H1 (cell line): ENCODE data around the gene HTR5A. TPM values are rescaled to one million over a fixed set of nuclear protein-coding genes. Genes with fewer than 3 reads are reported as not detected.

Experiments used
- CTCF ChIA-PET: fragments of 300-600 bp; sonication (Branson Sonifier 250); formaldehyde crosslinking; loops from one replicate; lab custom pipeline; 2021; ENCODE audit not compliant: partially characterized antibody; lab: Charles Lee
- POLR2A ChIA-PET: fragments of 300-600 bp; sonication (Branson Sonifier 250); formaldehyde crosslinking; loops from one replicate; lab custom pipeline; 2021; ENCODE audit warnings: inconsistent platforms; ENCODE audit not compliant: partially characterized antibody; lab: Charles Lee
- DNase-seq, 2 experiments: peaks; one replicate each; pipeline versions ENCODE4 v3.0.0 to v3.0.0-alpha.2; 2010 to 2022; ENCODE audit warnings: low spot score in 2 of 2, low read depth in 1 of 2, mixed read lengths in 1 of 2
- FAIRE-seq: peaks from 2 replicates; lab custom pipeline; 2011; peaks lifted over from hg19 to GRCh38; lab: Jason Lieb, UNC
- H2AFZ ChIP-seq: 2 replicates; pipeline ENCODE4 v1.8.1; 2012; ENCODE audit warnings: low read length, inconsistent platforms
- H2AK5ac ChIP-seq: 2 replicates; pipeline ENCODE4 v1.6.1; 2013; ENCODE audit warnings: low read depth, low read length
- H2BK120ac ChIP-seq: replicated peaks from 2 replicates; pipeline ENCODE3; 2013; ENCODE audit warnings: low read depth, low read length, inconsistent platforms
- H2BK12ac ChIP-seq: 2 replicates; pipeline ENCODE4 v1.6.1; 2013; ENCODE audit warnings: low read depth, low read length
- H2BK15ac ChIP-seq: 2 replicates; pipeline ENCODE4 v1.6.1; 2013; ENCODE audit warnings: low read length
- H2BK20ac ChIP-seq: 2 replicates; pipeline ENCODE4 v1.6.1; 2013; ENCODE audit warnings: low read length
- H2BK5ac ChIP-seq: 2 replicates; pipeline ENCODE4 v1.6.1; 2013; ENCODE audit warnings: low read depth, low read length
- H3K14ac ChIP-seq: 2 replicates; pipeline ENCODE4 v1.6.1; 2013; ENCODE audit warnings: inconsistent platforms; ENCODE audit not compliant: insufficient read length
- H3K18ac ChIP-seq: 2 replicates; pipeline ENCODE4 v1.6.1; 2013; ENCODE audit warnings: low read length; ENCODE audit errors: extremely low read depth
- H3K23ac ChIP-seq: 2 replicates; pipeline ENCODE4 v1.6.1; 2013; ENCODE audit warnings: inconsistent platforms; ENCODE audit not compliant: insufficient read length
- H3K23me2 ChIP-seq: 2 replicates; pipeline ENCODE4 v1.6.1; 2013; ENCODE audit warnings: low read depth, low read length
- H3K27ac ChIP-seq: 2 replicates; pipeline ENCODE4 v1.6.1; 2011; ENCODE audit warnings: low read depth, low read length, inconsistent platforms
- H3K27me3 ChIP-seq, 4 experiments: replicated peaks in 1 of 4; 1 replicate in 1 of 4; 2 replicates in 3 of 4; pipeline versions ENCODE4 v1.6.1 to v1.8.1; 2011 to 2013; ENCODE audit warnings: low read length in 3 of 4, mild to moderate bottlenecking in 3 of 4, inconsistent platforms in 2 of 4, mixed read lengths in 2 of 4, moderate library complexity in 1 of 4; ENCODE audit not compliant: control insufficient read depth in 3 of 4, insufficient read depth in 3 of 4; ENCODE audit errors: extremely low read depth in 1 of 4
- H3K36me3 ChIP-seq, 4 experiments: 2 replicates each; pipeline versions ENCODE4 v1.6.1 to v1.8.1; 2011 to 2013; ENCODE audit warnings: mild to moderate bottlenecking in 4 of 4, low read length in 3 of 4, moderate library complexity in 2 of 4, control low read depth in 1 of 4, inconsistent platforms in 1 of 4; ENCODE audit not compliant: insufficient read depth in 4 of 4, control insufficient read depth in 2 of 4
- H3K4ac ChIP-seq: replicated peaks from 2 replicates; pipeline ENCODE3; 2013; ENCODE audit warnings: low read length, low read depth, mixed read lengths, inconsistent platforms; ENCODE audit not compliant: insufficient read length
- H3K4me1 ChIP-seq, 4 experiments: replicated peaks in 1 of 4; 1 replicate in 1 of 4; 2 replicates in 3 of 4; pipeline versions ENCODE4 v1.6.1 to v1.8.1; 2011 to 2013; ENCODE audit warnings: low read length in 3 of 4, inconsistent platforms in 2 of 4, mixed read lengths in 1 of 4; ENCODE audit not compliant: insufficient read depth in 4 of 4, control insufficient read depth in 3 of 4
- H3K4me2 ChIP-seq, 2 experiments: 2 replicates each; pipeline versions ENCODE4 v1.6.1 to v1.8.1; 2011 to 2013; ENCODE audit warnings: low read depth in 2 of 2, low read length in 2 of 2, control low read depth in 1 of 2, inconsistent platforms in 1 of 2, mild to moderate bottlenecking in 1 of 2; ENCODE audit not compliant: insufficient read depth in 1 of 2
- H3K4me3 ChIP-seq, 4 experiments: fragments of 200-600, 300-600 bp in 1 of 4; sonication (generic), shearing (Covaris generic), sonication (Bioruptor Twin) in 1 of 4; 2 replicates each; pipeline versions ENCODE4 v1.5.1 to v1.8.1; 2011 to 2016; ENCODE audit warnings: low read length in 4 of 4, low read depth in 3 of 4, control low read depth in 2 of 4, inconsistent platforms in 2 of 4, mild to moderate bottlenecking in 2 of 4, mixed read lengths in 1 of 4, moderate library complexity in 1 of 4; ENCODE audit not compliant: insufficient read depth in 2 of 4; ENCODE audit errors: extremely low read depth in 1 of 4
- H3K56ac ChIP-seq: replicated peaks from 2 replicates; pipeline ENCODE3; 2013; ENCODE audit warnings: low read depth, mild to moderate bottlenecking, mixed read lengths, low read length, inconsistent platforms; ENCODE audit not compliant: insufficient read length
- H3K79me1 ChIP-seq: 2 replicates; pipeline ENCODE4 v1.6.1; 2013; ENCODE audit warnings: low read depth, low read length, control low read depth
- H3K79me2 ChIP-seq, 2 experiments: 2 replicates each; pipeline versions ENCODE4 v1.6.1 to v1.8.1; 2012 to 2013; ENCODE audit warnings: low read length in 2 of 2, mild to moderate bottlenecking in 2 of 2, inconsistent platforms in 1 of 2; ENCODE audit not compliant: insufficient read depth in 2 of 2, control insufficient read depth in 1 of 2
- H3K9ac ChIP-seq, 4 experiments: replicated peaks in 1 of 4; 1 replicate in 1 of 4; 2 replicates in 3 of 4; pipeline versions ENCODE4 v1.6.1 to v1.8.1; 2011 to 2013; ENCODE audit warnings: low read depth in 3 of 4, low read length in 3 of 4, control low read depth in 2 of 4, mild to moderate bottlenecking in 2 of 4, moderate library complexity in 2 of 4, inconsistent platforms in 1 of 4; ENCODE audit errors: extremely low read depth in 1 of 4
- H3K9me3 ChIP-seq, 2 experiments: 2 replicates each; pipeline versions ENCODE4 v1.6.1 to v1.8.1; 2012 to 2013; ENCODE audit warnings: mild to moderate bottlenecking in 2 of 2, moderate library complexity in 2 of 2, control low read depth in 1 of 2, inconsistent platforms in 1 of 2, low read depth in 1 of 2, low read length in 1 of 2, mixed read lengths in 1 of 2; ENCODE audit not compliant: insufficient read depth in 2 of 2
- H4K20me1 ChIP-seq, 2 experiments: replicated peaks in 1 of 2; 2 replicates each; pipeline versions ENCODE3 to v1.8.1; 2011 to 2013; ENCODE audit warnings: inconsistent platforms in 2 of 2, low read length in 2 of 2, mild to moderate bottlenecking in 1 of 2; ENCODE audit not compliant: insufficient read depth in 2 of 2, control insufficient read depth in 1 of 2
- H4K5ac ChIP-seq: 2 replicates; pipeline ENCODE4 v1.6.1; 2013; ENCODE audit warnings: low read length, low read depth, mixed read lengths, inconsistent platforms; ENCODE audit not compliant: insufficient read length
- H4K8ac ChIP-seq: 2 replicates; pipeline ENCODE4 v1.8.0; 2013; ENCODE audit warnings: mild to moderate bottlenecking, moderate library complexity, low read length, inconsistent platforms; ENCODE audit not compliant: insufficient read depth; ENCODE audit errors: extremely low read depth
- H4K91ac ChIP-seq: replicated peaks from 2 replicates; pipeline ENCODE3; 2013; ENCODE audit warnings: low read length, mixed read lengths, inconsistent platforms; ENCODE audit not compliant: insufficient read length
- RAD21 ChIP-seq, 2 experiments: IDR thresholded peaks in 1 of 2; conservative IDR thresholded peaks in 1 of 2; 2 replicates each; pipeline ENCODE4 v1.6.1; 2011; ENCODE audit warnings: low read depth in 2 of 2, low read length in 2 of 2, improper control_type of control experiment in 1 of 2, inconsistent platforms in 1 of 2, mild to moderate bottlenecking in 1 of 2, moderate library complexity in 1 of 2
- RFX5 ChIP-seq: IDR thresholded peaks from 2 replicates; pipeline ENCODE4 v1.6.1; 2011; ENCODE audit warnings: low read depth, low read length, improper control_type of control experiment, borderline replicate concordance
- RNF2 ChIP-seq: fragments of 200-900, 300-1000 bp; sonication (generic); IDR thresholded peaks from 2 replicates; pipeline ENCODE4 v1.7.1; 2016; ENCODE audit warnings: borderline replicate concordance, low read depth, mild to moderate bottlenecking, antibody characterized with exemption, low read length; ENCODE audit not compliant: poor library complexity, severe bottlenecking; ENCODE audit errors: missing control alignments
- SIN3A ChIP-seq, 2 experiments: IDR thresholded peaks in 1 of 2; conservative IDR thresholded peaks in 1 of 2; 2 replicates each; pipeline ENCODE4 v1.6.1; 2011 to 2012; ENCODE audit warnings: low read length in 2 of 2, improper control_type of control experiment in 1 of 2, low read depth in 1 of 2, mild to moderate bottlenecking in 1 of 2
- WGBS, 2 experiments: shearing (Covaris generic) in 1 of 2; methylation state at CpG; one replicate each; pipeline versions ENCODE4 v1.1.6 to v1.1.7; 2013 to 2015; ENCODE audit warnings: low lambda C conversion rate in 2 of 2, mixed read lengths in 2 of 2, inconsistent platforms in 1 of 2, low coverage in 1 of 2, missing lambda C conversion rate in 1 of 2; ENCODE audit not compliant: insufficient replicate concordance in 2 of 2, insufficient coverage in 1 of 2, insufficient read length in 1 of 2; ENCODE audit errors: extremely low coverage in 1 of 2, missing lambda C conversion rate in 1 of 2; 5-methylcytosine and 5-hydroxymethylcytosine counted together
- polyA plus RNA-seq, 7 experiments: library from polyadenylated mRNA; depleted of rRNA in 3 of 7; stranded (reverse) in 5 of 7; unstranded in 2 of 7; fragments of >200 nt in 5 of 7; fragments of 200-250 nt in 2 of 7; gene quantifications; 1 replicate in 5 of 7; 2 replicates in 1 of 7; 4 replicates in 1 of 7; pipeline versions ENCODE4 v1.2.1 to v1.2.3, GENCODE V29; 2011 to 2013; ENCODE audit warnings: missing spikeins in 2 of 7, mixed read lengths in 2 of 7
- total RNA-seq: library from RNA; stranded (reverse); fragmentation: NEBNext Ultra II Directional; extraction: Animal tissue kit (Norgen Biotek cat#: 25700); gene quantifications from 2 replicates; pipeline ENCODE4 v1.2.1, GENCODE V29; 2021

The HTR5A gene
- total and polyA plus RNA-seq, 2 of the 8 experiments (the other 6 are each of a cell fraction or from before 2014, with no cell fraction given) = 0.02 TPM; not detected in 1

DNA sequence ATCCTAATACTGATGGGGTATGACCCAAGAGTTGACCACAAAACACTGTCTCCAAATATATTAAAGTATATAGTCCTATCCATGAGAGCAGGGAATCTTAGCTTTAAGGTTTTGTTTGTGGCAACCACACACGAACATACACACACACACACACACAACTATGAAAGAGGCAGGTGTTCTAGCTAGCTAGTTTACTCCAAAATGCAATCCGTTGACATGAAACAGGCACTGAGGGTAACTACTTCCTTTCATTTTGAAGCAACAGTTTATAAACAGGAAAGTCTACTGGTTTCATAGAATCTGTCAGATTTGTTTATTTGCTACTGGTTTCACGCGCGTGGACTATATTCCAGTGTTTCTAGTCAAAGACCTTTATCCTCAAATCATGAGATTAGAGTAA, 14.8 kb downstream of the HTR5A start:
- Histone ChIP-seq H3K23ac (no peak overlapping the region), H3K56ac (no peak overlapping the region), H2AFZ (no peak overlapping the region), H3K23me2 (no peaks in the 10 kb centered on the region), H3K4me2 (no peak overlapping the region), H3K4me3 (no peak overlapping the region), H4K5ac (no peak overlapping the region), H3K4me1 (peaks cover 0 to 8% (median 1%) of the 10 kb centered on the region in 4 experiments; a peak in 3 of 7 replicates), H3K4ac (no peak overlapping the region), H3K27me3 (no peaks in the 10 kb centered on the region; a peak in 1 of 7 replicates), H3K9me3 (no peaks in the 10 kb centered on the region), H3K79me1 (no peaks in the 10 kb centered on the region; the same call in 1 of the 2 replicates), H2BK120ac (no peak overlapping the region), H2BK12ac (no peak overlapping the region), H4K91ac (no peak overlapping the region), H2BK20ac (no peak overlapping the region), H4K20me1 (no peaks in the 10 kb centered on the region), H2BK15ac (no peak overlapping the region), H3K18ac (no peak overlapping the region), H3K27ac (no peak overlapping the region), H3K14ac (no peak overlapping the region), H3K79me2 (no peaks in the 10 kb centered on the region), H3K9ac (no peak overlapping the region), H2AK5ac (no peak overlapping the region), H2BK5ac (no peak overlapping the region), H4K8ac (no peak overlapping the region), H3K36me3 (no peaks in the 10 kb centered on the region)
- POLR2A ChIA-PET = no interaction called here
- WGBS, 2 experiments = 82% methylated on average over 5 of the region's 5 CpGs; no CpG with 5 or more reads in 1 of the 2 experiments
- CTCF ChIA-PET = no interaction called here
- no peak for TF ChIP-seq RFX5
- TF ChIP-seq RNF2 = no peak
- no peak for TF ChIP-seq SIN3A (conservative IDR thresholded peaks at IDR 0.05 in 1 of 2, IDR thresholded peaks at IDR 0.05 in 1 of 2; ENCODE audit: low read depth in 1 of 2, low read length in 2 of 2)
- no peak for TF ChIP-seq RAD21 (IDR thresholded peaks at IDR 0.05 in 1 of 2, conservative IDR thresholded peaks at IDR 0.05 in 1 of 2; ENCODE audit: low read depth in 2 of 2, low read length in 2 of 2)
- DNase-seq = no peak
- peak; percentile 74 for FAIRE-seq
